Ishikawa (cell line): Measurements from ENCODE around the gene CCNL2.

Experiments
- CEBPB ChIP-seq: IDR thresholded peaks from 2 replicates; pipeline ENCODE4 v1.6.1; 2012
- EGR1 ChIP-seq: IDR thresholded peaks from 2 replicates; pipeline ENCODE4 v1.6.1; 2012
- EP300 ChIP-seq: IDR thresholded peaks from 2 replicates; pipeline ENCODE4 v1.6.1; 2012; ENCODE audit warnings: borderline replicate concordance
- FOXM1 ChIP-seq: IDR thresholded peaks from 2 replicates; pipeline ENCODE4 v1.6.1; 2012; ENCODE audit warnings: low read depth, borderline replicate concordance
- MAX ChIP-seq: IDR thresholded peaks from 2 replicates; pipeline ENCODE4 v1.6.1; 2012
- RAD21 ChIP-seq: IDR thresholded peaks from 2 replicates; pipeline ENCODE4 v1.6.1; 2012; ENCODE audit warnings: low read depth
- REST ChIP-seq: IDR thresholded peaks from 2 replicates; pipeline ENCODE4 v1.6.1; 2012; ENCODE audit warnings: low read depth, mild to moderate bottlenecking
- TAF1 ChIP-seq: IDR thresholded peaks from 2 replicates; pipeline ENCODE4 v1.6.1; 2012; ENCODE audit warnings: low read depth, mild to moderate bottlenecking
- TCF12 ChIP-seq: IDR thresholded peaks from 2 replicates; pipeline ENCODE4 v1.6.1; 2012; ENCODE audit warnings: low read depth
- YY1 ChIP-seq: IDR thresholded peaks from 2 replicates; pipeline ENCODE4 v1.6.1; 2012; ENCODE audit warnings: low read depth

DNA sequence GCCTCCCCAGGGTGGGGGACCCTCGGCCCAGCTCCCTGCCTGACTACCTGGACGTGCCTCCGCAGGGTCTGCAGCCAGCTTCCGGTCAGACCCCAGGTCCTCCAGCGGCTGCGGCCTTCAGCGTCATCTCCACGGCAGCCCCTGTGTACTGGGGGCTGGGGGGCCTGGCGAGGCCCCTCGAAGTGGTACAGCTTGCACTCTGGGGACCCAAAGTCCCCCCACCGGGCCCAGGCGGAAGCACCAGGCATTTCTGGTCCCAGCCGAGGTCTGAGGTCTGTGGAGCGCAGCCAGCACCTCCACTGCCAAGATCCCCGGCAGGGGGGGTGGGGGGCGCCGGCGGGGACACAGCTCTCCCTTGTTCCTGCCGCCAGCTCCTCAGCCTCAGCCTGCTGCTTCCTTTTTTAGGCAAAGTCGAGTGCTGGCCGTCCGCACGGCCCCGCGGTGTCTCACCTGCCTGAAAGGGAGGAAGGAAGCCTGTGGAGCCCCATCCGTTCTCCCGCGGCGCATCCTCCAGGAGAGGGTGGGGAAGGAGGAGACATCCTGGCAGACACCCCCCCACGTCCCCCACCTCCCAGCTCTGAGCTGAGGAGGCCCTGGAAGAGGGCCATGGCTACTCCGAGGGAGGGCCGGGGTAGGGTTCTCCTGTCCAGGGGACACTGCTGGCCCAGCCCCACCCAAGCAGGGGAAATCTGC lies 35.1 kb upstream of the CCNL2 start:
- TF ChIP-seq TAF1, result no peak
- TF ChIP-seq TCF12, result no peak
- TF ChIP-seq EP300, result no peak
- TF ChIP-seq REST, result no peak
- peak; percentile 4; the same call in 1 of the 2 replicates for TF ChIP-seq MAX
- TF ChIP-seq FOXM1, result no peak
- no peak for TF ChIP-seq EGR1
- no peak for TF ChIP-seq YY1
- no peak for TF ChIP-seq CEBPB
- no peak for TF ChIP-seq RAD21
